ENCODE data around the gene RBM38.

The RBM38 gene

GRCh38 chr20:57408536-57409233, 17.5 kb downstream of the RBM38 start:
- Histone ChIP-seq H3K9me3 (ENCODE audit: control insufficient read depth in 1 of 2, low read length in 2 of 2) (no peaks in the 10 kb centered on the region), H3K27me3 (ENCODE audit: low read depth, low read length) (no peaks in the 10 kb centered on the region), H3K4me1 (ENCODE audit: control insufficient read depth in 1 of 2, insufficient read depth in 2 of 2, low read length in 2 of 2) (peaks cover 0 to 39% of the 10 kb centered on the region in 2 donors), H3K36me3 (ENCODE audit: control insufficient read depth in 1 of 2, insufficient read depth in 2 of 2, low read length in 2 of 2) (peaks cover 14 to 42% of the 10 kb centered on the region in 2 donors), H3K4me3 (ENCODE audit: low read depth in 1 of 2, low read length in 2 of 2) (no peak overlapping the region), H3K27ac (ENCODE audit: low read length) (no peak overlapping the region)

DNA sequence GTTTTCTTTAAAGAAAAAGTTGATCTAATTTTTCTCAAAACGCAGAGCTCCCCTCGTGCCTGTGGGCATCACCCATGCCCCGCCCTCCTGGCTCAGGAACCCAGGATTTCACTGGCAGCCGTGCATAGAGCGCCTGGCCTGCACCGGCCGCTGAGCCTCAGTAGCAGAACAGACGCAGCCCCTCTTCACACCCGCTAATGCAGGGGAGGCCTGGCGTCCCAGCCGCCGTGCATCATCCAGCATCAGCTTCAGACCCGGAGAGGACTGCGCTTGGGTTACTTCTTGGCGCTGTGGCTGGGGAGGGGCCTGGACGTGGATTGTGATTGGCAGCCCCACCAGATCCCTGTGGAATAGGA, 18.1 kb downstream of the RBM38 start:
- Histone ChIP-seq H3K27me3 (ENCODE audit: low read depth, low read length) (no peaks in the 10 kb centered on the region), H3K9me3 (ENCODE audit: control insufficient read depth in 1 of 2, low read length in 2 of 2) (no peaks in the 10 kb centered on the region), H3K36me3 (ENCODE audit: control insufficient read depth in 1 of 2, insufficient read depth in 2 of 2, low read length in 2 of 2) (peaks cover 8 to 38% of the 10 kb centered on the region in 2 donors), H3K4me1 (ENCODE audit: control insufficient read depth in 1 of 2, insufficient read depth in 2 of 2, low read length in 2 of 2) (peaks cover 0 to 34% of the 10 kb centered on the region in 2 donors), H3K27ac (ENCODE audit: low read length) (no peak overlapping the region), H3K4me3 (ENCODE audit: low read depth in 1 of 2, low read length in 2 of 2) (no peak overlapping the region)

DNA sequence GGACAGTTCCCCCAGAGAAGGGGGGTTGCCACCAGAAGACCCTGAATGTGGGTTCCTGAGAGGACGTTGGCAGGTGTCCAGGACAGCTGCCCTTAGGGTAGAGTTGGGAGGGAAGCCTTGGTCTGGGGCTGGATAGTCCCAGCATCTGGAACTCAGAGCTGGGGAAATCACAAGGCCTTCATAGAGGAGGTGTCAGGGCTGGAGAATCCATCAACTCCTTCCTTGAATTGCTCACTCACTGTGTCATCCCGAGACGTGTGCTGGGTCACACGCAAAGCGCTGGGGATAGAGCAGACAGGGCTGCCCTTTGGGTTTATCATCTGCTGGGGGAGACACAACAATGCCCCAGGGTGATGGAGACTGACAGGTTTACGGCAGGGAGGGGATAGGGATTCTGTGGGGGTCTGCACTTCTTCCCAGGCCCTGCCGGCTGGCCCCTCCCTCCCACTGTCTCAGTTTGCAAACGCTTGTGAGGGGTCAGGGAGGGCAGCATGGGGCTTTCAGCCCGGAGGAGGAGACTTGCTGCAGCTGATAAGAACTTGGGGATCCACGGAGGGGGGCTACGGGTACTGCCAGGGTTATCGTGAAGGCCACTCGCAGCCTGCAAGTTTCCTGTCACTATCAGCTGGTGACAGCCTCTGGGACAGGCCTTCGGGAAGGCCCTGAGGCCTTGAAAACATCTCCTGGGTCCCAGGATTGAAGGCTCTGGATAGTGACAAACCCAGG, 18.6 kb downstream of the RBM38 start:
- H3K4me3 ChIP-seq (ENCODE audit: low read depth in 1 of 2, low read length in 2 of 2) = no peak overlapping the region
- peaks cover 0 to 31% of the 10 kb centered on the region in 2 donors for H3K4me1 ChIP-seq (ENCODE audit: control insufficient read depth in 1 of 2, insufficient read depth in 2 of 2, low read length in 2 of 2)
- H3K27me3 ChIP-seq (ENCODE audit: low read depth, low read length) = no peaks in the 10 kb centered on the region
- H3K27ac ChIP-seq (ENCODE audit: low read length) = no peak overlapping the region
- peaks cover 8 to 34% of the 10 kb centered on the region in 2 donors for H3K36me3 ChIP-seq (ENCODE audit: control insufficient read depth in 1 of 2, insufficient read depth in 2 of 2, low read length in 2 of 2)
- H3K9me3 ChIP-seq (ENCODE audit: control insufficient read depth in 1 of 2, low read length in 2 of 2) = no peaks in the 10 kb centered on the region

DNA sequence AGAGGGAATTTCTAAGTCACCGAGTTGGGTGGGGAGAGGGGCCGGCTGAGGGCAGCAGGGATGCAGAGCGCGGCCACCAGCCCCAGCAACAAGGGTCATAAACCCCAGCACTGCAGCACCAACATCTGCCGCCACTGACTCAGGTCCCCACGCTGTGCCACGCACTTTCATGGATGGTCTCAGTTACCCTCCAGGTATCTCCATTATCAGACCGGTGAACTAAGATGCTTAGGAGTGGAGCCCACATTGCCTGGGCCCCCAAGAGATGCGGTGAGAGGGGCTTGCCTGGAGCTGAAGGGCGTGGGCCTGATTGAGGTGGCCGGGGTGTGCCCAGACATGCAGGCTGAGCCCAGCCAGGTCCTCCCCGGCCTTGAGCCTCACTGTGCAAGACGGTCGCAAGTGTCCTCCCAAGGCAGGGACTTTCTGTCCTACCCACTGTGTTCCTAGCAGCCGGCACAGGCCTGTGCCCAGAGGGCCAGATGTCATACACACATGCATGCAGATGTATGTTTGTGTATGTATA, 19.3 kb downstream of the RBM38 start:
- no peak overlapping the region for H3K27ac ChIP-seq (ENCODE audit: low read length)
- H3K36me3 ChIP-seq (ENCODE audit: control insufficient read depth in 1 of 2, insufficient read depth in 2 of 2, low read length in 2 of 2) = peaks cover 5 to 34% of the 10 kb centered on the region in 2 donors

DNA sequence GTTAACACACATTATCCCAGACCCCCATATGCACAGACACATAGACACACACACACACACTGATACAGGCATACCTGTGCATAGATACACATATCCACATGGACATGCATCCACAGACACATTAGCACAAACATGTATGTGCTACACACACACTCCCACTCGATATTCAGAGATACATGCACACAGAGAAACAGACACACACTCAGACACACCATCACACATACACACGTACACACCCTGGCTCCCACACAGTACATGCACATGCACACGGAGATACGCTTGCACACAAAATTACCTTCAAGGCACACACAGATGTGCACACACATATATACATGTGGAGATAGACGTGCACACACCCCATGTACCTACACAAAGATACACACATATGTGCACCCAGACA, 19.7 kb downstream of the RBM38 start:
- peaks cover 0 to 31% of the 10 kb centered on the region in 2 donors for H3K4me1 ChIP-seq (ENCODE audit: control insufficient read depth in 1 of 2, insufficient read depth in 2 of 2, low read length in 2 of 2)
- H3K4me3 ChIP-seq (ENCODE audit: low read depth in 1 of 2, low read length in 2 of 2) = no peak overlapping the region
- H3K27ac ChIP-seq (ENCODE audit: low read length) = no peak overlapping the region
- H3K36me3 ChIP-seq (ENCODE audit: control insufficient read depth in 1 of 2, insufficient read depth in 2 of 2, low read length in 2 of 2) = peaks cover 5 to 31% of the 10 kb centered on the region in 2 donors
- H3K9me3 ChIP-seq (ENCODE audit: control insufficient read depth in 1 of 2, low read length in 2 of 2) = no peaks in the 10 kb centered on the region
- no peaks in the 10 kb centered on the region for H3K27me3 ChIP-seq (ENCODE audit: low read depth, low read length)

More for the DNA sequence above, 19.3 kb downstream of the RBM38 start:
- Histone ChIP-seq H3K27me3 (ENCODE audit: low read depth, low read length) (no peaks in the 10 kb centered on the region), H3K9me3 (ENCODE audit: control insufficient read depth in 1 of 2, low read length in 2 of 2) (no peaks in the 10 kb centered on the region), H3K4me3 (ENCODE audit: low read depth in 1 of 2, low read length in 2 of 2) (no peak overlapping the region), H3K4me1 (ENCODE audit: control insufficient read depth in 1 of 2, insufficient read depth in 2 of 2, low read length in 2 of 2) (peaks cover 0 to 31% of the 10 kb centered on the region in 2 donors)

DNA sequence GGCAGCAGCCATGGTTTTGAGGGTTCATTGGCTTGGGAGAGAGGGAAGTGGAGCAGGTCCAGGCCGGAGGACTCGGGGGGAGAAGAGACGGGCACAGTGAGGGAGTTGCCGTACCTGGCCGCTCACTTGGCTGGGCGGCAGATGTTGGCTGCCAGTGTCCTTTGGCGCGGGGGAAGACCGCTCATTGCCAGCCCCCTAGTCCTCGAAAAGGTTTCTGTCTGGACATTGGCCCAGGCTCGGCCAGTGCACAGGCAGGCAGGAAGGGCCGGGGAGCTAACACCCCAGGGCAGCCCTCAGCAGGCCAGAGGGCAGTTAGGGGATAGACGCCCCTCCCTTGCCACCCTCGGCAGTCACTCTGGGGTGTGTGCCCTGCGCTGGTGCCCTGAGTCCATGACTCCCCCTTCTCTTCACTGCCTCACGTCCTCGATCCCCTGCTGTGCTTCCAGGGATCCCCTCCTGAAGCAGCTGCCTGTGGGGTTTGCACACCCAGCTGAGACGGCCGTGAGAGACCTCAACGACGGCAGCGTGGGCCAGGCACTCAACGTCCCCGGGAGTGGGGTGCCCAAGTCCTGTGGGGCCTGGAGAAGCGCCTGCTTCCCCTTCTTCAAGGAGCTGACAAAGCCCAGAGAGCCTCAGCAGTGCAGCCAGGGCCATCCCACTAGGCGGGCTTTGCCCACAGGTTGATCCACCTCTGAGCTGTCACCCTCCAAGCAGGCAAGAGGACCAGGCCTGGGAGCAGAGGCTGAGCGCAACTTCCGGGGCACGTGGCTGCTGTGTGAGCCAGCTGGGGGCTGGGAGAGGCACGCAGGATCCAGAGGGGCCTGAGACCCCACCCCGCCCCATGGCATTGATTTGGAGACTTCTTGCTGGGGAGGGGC, 20.4 kb downstream of the RBM38 start:
- Histone ChIP-seq H3K4me1 (ENCODE audit: control insufficient read depth in 1 of 2, insufficient read depth in 2 of 2, low read length in 2 of 2) (peaks cover 0 to 31% of the 10 kb centered on the region in 2 donors), H3K4me3 (ENCODE audit: low read depth in 1 of 2, low read length in 2 of 2) (no peak overlapping the region), H3K27me3 (ENCODE audit: low read depth, low read length) (no peaks in the 10 kb centered on the region), H3K27ac (ENCODE audit: low read length) (no peak overlapping the region), H3K36me3 (ENCODE audit: control insufficient read depth in 1 of 2, insufficient read depth in 2 of 2, low read length in 2 of 2) (peaks cover 5 to 25% of the 10 kb centered on the region in 2 donors), H3K9me3 (ENCODE audit: control insufficient read depth in 1 of 2, low read length in 2 of 2) (no peaks in the 10 kb centered on the region)

- Histone ChIP-seq H3K27me3 (ENCODE audit: low read depth, low read length) (no peaks in the 10 kb centered on the region), H3K4me1 (ENCODE audit: control insufficient read depth in 1 of 2, insufficient read depth in 2 of 2, low read length in 2 of 2) (peaks cover 0 to 30% of the 10 kb centered on the region in 2 donors)
These were observed 21.3 kb downstream of the RBM38 start for GRCh38 chr20:57412347-57413029.

DNA sequence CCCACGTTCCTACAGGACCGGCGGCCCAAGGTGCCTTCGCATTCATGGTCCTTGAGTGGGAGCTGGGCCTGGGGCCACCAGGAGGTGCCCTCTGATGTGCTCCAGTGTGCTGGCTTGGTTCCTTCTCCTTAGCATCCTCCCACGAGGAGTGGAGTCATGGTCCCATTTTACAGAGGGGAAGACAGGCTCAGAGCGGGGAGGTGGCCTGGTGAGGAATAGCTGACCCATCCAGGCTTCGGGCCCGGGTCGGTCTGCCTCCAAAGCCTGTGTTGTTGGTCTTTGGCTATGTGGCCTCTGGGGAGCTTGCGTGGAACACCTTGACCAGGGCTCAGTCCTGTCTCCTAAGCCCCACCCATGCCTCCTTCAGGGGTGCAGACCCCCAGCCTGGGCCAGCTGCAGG, 22.8 kb downstream of the RBM38 start:
- peaks cover 0 to 6% of the 10 kb centered on the region in 2 donors for H3K36me3 ChIP-seq (ENCODE audit: control insufficient read depth in 1 of 2, insufficient read depth in 2 of 2, low read length in 2 of 2)
- no peaks in the 10 kb centered on the region for H3K9me3 ChIP-seq (ENCODE audit: control insufficient read depth in 1 of 2, low read length in 2 of 2)
- no peaks in the 10 kb centered on the region for H3K27me3 ChIP-seq (ENCODE audit: low read depth, low read length)
- peaks cover 0 to 15% of the 10 kb centered on the region in 2 donors for H3K4me1 ChIP-seq (ENCODE audit: control insufficient read depth in 1 of 2, insufficient read depth in 2 of 2, low read length in 2 of 2)
- H3K27ac ChIP-seq (ENCODE audit: low read length) = no peak overlapping the region
- no peak overlapping the region for H3K4me3 ChIP-seq (ENCODE audit: low read depth in 1 of 2, low read length in 2 of 2)

More at GRCh38 chr20:57412347-57413029, 21.3 kb downstream of the RBM38 start:
- H3K4me3 ChIP-seq (ENCODE audit: low read depth in 1 of 2, low read length in 2 of 2) = no peak overlapping the region
- H3K27ac ChIP-seq (ENCODE audit: low read length) = no peak overlapping the region
- H3K36me3 ChIP-seq (ENCODE audit: control insufficient read depth in 1 of 2, insufficient read depth in 2 of 2, low read length in 2 of 2) = peaks cover 5 to 20% of the 10 kb centered on the region in 2 donors
- H3K9me3 ChIP-seq (ENCODE audit: control insufficient read depth in 1 of 2, low read length in 2 of 2) = no peaks in the 10 kb centered on the region

- Histone ChIP-seq H3K27me3 (ENCODE audit: low read depth, low read length) (no peaks in the 10 kb centered on the region), H3K9me3 (ENCODE audit: control insufficient read depth in 1 of 2, low read length in 2 of 2) (no peaks in the 10 kb centered on the region), H3K4me3 (ENCODE audit: low read depth in 1 of 2, low read length in 2 of 2) (no peak overlapping the region), H3K36me3 (ENCODE audit: control insufficient read depth in 1 of 2, insufficient read depth in 2 of 2, low read length in 2 of 2) (no peaks in the 10 kb centered on the region), H3K27ac (ENCODE audit: low read length) (no peak overlapping the region), H3K4me1 (ENCODE audit: control insufficient read depth in 1 of 2, insufficient read depth in 2 of 2, low read length in 2 of 2) (peaks cover 0 to 8% of the 10 kb centered on the region in 2 donors)
These were observed 23.8 kb downstream of the RBM38 start for GRCh38 chr20:57414867-57415592.

GRCh38 chr20:57415771-57416170, 24.6 kb downstream of the RBM38 start:
- Histone ChIP-seq H3K4me1 (ENCODE audit: control insufficient read depth in 1 of 2, insufficient read depth in 2 of 2, low read length in 2 of 2) (peaks cover 0 to 8% of the 10 kb centered on the region in 2 donors), H3K4me3 (ENCODE audit: low read depth in 1 of 2, low read length in 2 of 2) (no peak overlapping the region), H3K27me3 (ENCODE audit: low read depth, low read length) (no peaks in the 10 kb centered on the region), H3K9me3 (ENCODE audit: control insufficient read depth in 1 of 2, low read length in 2 of 2) (no peaks in the 10 kb centered on the region), H3K27ac (ENCODE audit: low read length) (no peak overlapping the region), H3K36me3 (ENCODE audit: control insufficient read depth in 1 of 2, insufficient read depth in 2 of 2, low read length in 2 of 2) (no peaks in the 10 kb centered on the region)

All from muscle layer of duodenum (tissue), 2 donors.